Activated B cell treated with CpG ODN at 0.5 μM for 24 hours (primary cell): ENCODE results near the gene CDHR2. TPM values are rescaled to one million over a fixed set of nuclear protein-coding genes. Genes with fewer than 3 reads are reported as not detected.

Experiments
- ATAC-seq: fragments of 200-7000 bp; cut with Tn5 transposase; one replicate; pipeline ENCODE4 v1.10.0; 2021; ENCODE audit warnings: low read depth, mild to moderate bottlenecking, moderate library complexity
- CTCF ChIA-PET: fragments of 350-600 bp; sonication (Branson Sonifier 250); formaldehyde crosslinking; loops from one replicate; lab custom pipeline; 2021; ENCODE audit warnings: antibody characterized with exemption; lab: Charles Lee
- POLR2A ChIA-PET: fragments of 350-600 bp; sonication (Branson Sonifier 250); formaldehyde crosslinking; loops from one replicate; lab custom pipeline; 2021; ENCODE audit warnings: antibody characterized with exemption; lab: Charles Lee
- DNase-seq: peaks from one replicate; pipeline ENCODE4 v3.0.0; 2022
- H3K27ac Mint-ChIP-seq: one replicate; pipeline ENCODE4 v1.8.0; 2020; ENCODE audit warnings: mixed read lengths
- H3K27me3 Mint-ChIP-seq: one replicate; pipeline ENCODE4 v1.8.0; 2021; ENCODE audit warnings: mixed read lengths
- H3K36me3 Mint-ChIP-seq: one replicate; pipeline ENCODE4 v1.8.0; 2021; ENCODE audit warnings: low read depth, mixed read lengths
- H3K4me1 Mint-ChIP-seq: one replicate; pipeline ENCODE4 v1.8.0; 2021; ENCODE audit warnings: mixed read lengths
- H3K4me3 Mint-ChIP-seq: one replicate; pipeline ENCODE4 v1.8.0; 2020; ENCODE audit warnings: mild to moderate bottlenecking, mixed read lengths
- H3K9me3 Mint-ChIP-seq: one replicate; pipeline ENCODE4 v1.8.0; 2020; ENCODE audit warnings: mixed read lengths
- CTCF ChIP-seq: fragments of 200-600 bp; IDR thresholded peaks from one replicate; pipeline ENCODE4 v1.8.0; 2022; ENCODE audit warnings: antibody characterized with exemption, mild to moderate bottlenecking
- intact Hi-C: fragments of 100-400 bp; cut with micrococcal nuclease; formaldehyde crosslinking; loops from one replicate; pipeline ENCODE4 v1.15.1; 2024
- total RNA-seq: library from RNA; stranded (reverse); gene quantifications from 2 replicates; pipeline ENCODE4 v1.2.3, GENCODE V29; 2022

CDHR2 gene
- total RNA-seq, 1 donor from 2014 or later, result 0.31 TPM

GRCh38 chr5:176517053-176517661, 32.0 kb upstream of the CDHR2 start:
- Mint-ChIP-seq H3K9me3 (no peaks in the 10 kb centered on the region), H3K27me3 (no peaks in the 10 kb centered on the region), H3K36me3 (no peaks in the 10 kb centered on the region), H3K4me3 (no peak overlapping the region), H3K4me1 (peaks cover 24% of the 10 kb centered on the region), H3K27ac (no peak overlapping the region)
- ATAC-seq (no peak), DNase-seq (no peak)
- intact Hi-C loops, result no loop called here
- TF ChIP-seq CTCF, result no peak
- ChIA-PET POLR2A (no interaction called here), CTCF (interaction anchor here (0.8 kb wide), 1 partner anchor 14 kb away, joined by 3 read pairs; no protein-coding TSS in a partner anchor)

- no peaks in the 10 kb centered on the region for H3K27me3 Mint-ChIP-seq
- DNase-seq (no peak), ATAC-seq (no peak)
- peaks cover 26% of the 10 kb centered on the region for H3K4me1 Mint-ChIP-seq
- H3K9me3 Mint-ChIP-seq, result no peaks in the 10 kb centered on the region
- CTCF ChIA-PET, result no interaction called here
- intact Hi-C loops, result no loop called here
- no peaks in the 10 kb centered on the region for H3K36me3 Mint-ChIP-seq
- POLR2A ChIA-PET, result no interaction called here
- no peak overlapping the region for H3K4me3 Mint-ChIP-seq
- no peak overlapping the region for H3K27ac Mint-ChIP-seq
- TF ChIP-seq CTCF, result no peak
Measured at GRCh38 chr5:176519810-176520720, 29.1 kb upstream of the CDHR2 start.

- intact Hi-C loops, result no loop called here
- Mint-ChIP-seq H3K27ac (no peak overlapping the region), H3K9me3 (no peaks in the 10 kb centered on the region), H3K36me3 (peaks cover 3% of the 10 kb centered on the region), H3K27me3 (no peaks in the 10 kb centered on the region), H3K4me3 (no peak overlapping the region), H3K4me1 (peaks cover 21% of the 10 kb centered on the region)
- ChIA-PET CTCF (interaction anchor here (1.0 kb wide), 1 partner anchor 34 kb away, joined by 3 read pairs; no protein-coding TSS in a partner anchor), POLR2A (no interaction called here)
- DNase-seq, result no peak
- ATAC-seq, result no peak
- no peak for TF ChIP-seq CTCF
Measured at GRCh38 chr5:176521286-176521685, 27.9 kb upstream of the CDHR2 start.

- Mint-ChIP-seq H3K36me3 (peaks cover 7% of the 10 kb centered on the region), H3K4me3 (no peak overlapping the region), H3K27me3 (no peaks in the 10 kb centered on the region), H3K27ac (no peak overlapping the region), H3K9me3 (no peaks in the 10 kb centered on the region), H3K4me1 (peaks cover 21% of the 10 kb centered on the region)
- ATAC-seq (no peak), DNase-seq (no peak)
- no peak for TF ChIP-seq CTCF
- intact Hi-C loops, result no loop called here
- ChIA-PET CTCF (interaction anchor here (1.0 kb wide), 1 partner anchor 35 kb away, joined by 3 read pairs; no protein-coding TSS in a partner anchor), POLR2A (no interaction called here)
Measured at GRCh38 chr5:176521699-176522263, 27.4 kb upstream of the CDHR2 start.

DNA sequence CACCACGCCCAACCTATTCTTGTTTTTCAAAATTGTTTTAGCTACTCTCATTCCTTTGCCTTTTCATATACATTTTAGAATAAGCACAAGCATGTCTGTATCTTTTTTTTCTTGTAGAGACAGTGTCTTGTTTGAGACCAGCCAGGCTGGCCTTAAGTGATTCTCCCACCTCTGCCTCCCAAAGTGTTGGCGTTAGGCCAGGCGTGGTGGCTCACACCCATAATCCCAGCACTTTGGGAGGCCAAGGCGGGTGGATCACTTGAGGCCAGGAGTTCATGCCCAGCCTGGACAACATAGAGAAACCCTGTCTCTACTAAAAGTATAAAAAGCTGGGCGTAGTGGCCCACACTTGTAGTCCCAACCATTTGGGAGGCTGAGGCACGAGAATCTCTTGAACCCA, 25.0 kb upstream of the CDHR2 start:
- Mint-ChIP-seq H3K27me3 (no peaks in the 10 kb centered on the region), H3K9me3 (no peaks in the 10 kb centered on the region), H3K36me3 (peaks cover 23% of the 10 kb centered on the region), H3K4me1 (peaks cover 25% of the 10 kb centered on the region), H3K27ac (no peak overlapping the region), H3K4me3 (no peak overlapping the region)
- TF ChIP-seq CTCF, result no peak
- intact Hi-C loops, result no loop called here
- DNase-seq (no peak), ATAC-seq (no peak)
- CTCF ChIA-PET, result no interaction called here
- POLR2A ChIA-PET, result interaction anchor here (2.3 kb wide), 1 partner anchor 13 kb away, joined by 10 read pairs; the partner anchor contains the start of gene RNF44
